GM12873 (cell line): Measurements from ENCODE around the gene HMGN4.

ENCODE experiments used
- TF ChIP-seq, protein P1 (sequence below): IDR thresholded peaks from 2 replicates; pipeline ENCODE4 v1.5.1; 2012; ENCODE audit warnings: low read depth, mild to moderate bottlenecking, moderate library complexity, low read length, control low read depth; ENCODE audit not compliant: insufficient read depth; ENCODE audit errors: missing control alignments

HMGN4 gene

GRCh38 chr6:26594730-26595632 lies 56.8 kb downstream of the HMGN4 start:
- TF ChIP-seq, protein P1, sequence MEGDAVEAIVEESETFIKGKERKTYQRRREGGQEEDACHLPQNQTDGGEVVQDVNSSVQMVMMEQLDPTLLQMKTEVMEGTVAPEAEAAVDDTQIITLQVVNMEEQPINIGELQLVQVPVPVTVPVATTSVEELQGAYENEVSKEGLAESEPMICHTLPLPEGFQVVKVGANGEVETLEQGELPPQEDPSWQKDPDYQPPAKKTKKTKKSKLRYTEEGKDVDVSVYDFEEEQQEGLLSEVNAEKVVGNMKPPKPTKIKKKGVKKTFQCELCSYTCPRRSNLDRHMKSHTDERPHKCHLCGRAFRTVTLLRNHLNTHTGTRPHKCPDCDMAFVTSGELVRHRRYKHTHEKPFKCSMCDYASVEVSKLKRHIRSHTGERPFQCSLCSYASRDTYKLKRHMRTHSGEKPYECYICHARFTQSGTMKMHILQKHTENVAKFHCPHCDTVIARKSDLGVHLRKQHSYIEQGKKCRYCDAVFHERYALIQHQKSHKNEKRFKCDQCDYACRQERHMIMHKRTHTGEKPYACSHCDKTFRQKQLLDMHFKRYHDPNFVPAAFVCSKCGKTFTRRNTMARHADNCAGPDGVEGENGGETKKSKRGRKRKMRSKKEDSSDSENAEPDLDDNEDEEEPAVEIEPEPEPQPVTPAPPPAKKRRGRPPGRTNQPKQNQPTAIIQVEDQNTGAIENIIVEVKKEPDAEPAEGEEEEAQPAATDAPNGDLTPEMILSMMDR = no peak

DNA sequence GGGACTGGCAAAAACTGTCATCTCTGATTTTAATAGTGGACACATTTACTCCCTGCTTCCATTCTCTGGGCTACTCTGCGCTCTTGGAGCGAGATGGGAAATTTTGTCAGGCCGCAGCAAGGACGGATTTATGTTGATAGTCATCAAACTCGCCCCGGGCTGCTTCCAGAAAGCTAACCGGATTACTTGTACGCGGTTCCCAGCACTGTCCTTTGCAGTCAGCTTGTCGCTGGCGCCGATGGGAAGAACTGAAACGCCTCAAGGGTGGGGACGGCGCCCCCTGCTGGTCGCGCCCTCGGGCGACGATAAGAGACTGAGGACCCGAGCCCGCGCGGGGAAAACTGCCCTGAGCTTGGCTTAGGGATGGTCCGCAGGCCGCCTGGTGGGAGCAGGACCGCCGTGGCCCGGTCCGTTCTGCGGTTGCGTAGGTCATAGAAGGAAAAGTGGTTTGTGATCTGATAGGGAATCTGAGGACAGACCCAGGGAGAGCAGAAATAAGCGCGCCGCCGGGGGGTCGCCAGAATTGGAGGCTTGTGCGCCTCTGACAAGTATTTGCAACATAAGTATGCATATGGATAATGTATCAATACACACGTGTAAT lies 57.6 kb downstream of the HMGN4 start:
- TF ChIP-seq, protein P1 = peak; percentile 92
